ENCODE data around the gene PDGFA. TPM values are rescaled to one million over a fixed set of nuclear protein-coding genes. Genes with fewer than 3 reads are reported as not detected.

Gene PDGFA
- total RNA-seq, 2 experiments from 2014 or later, result 0.50 to 0.79 TPM

GRCh38 chr7:500521-501420 lies 18.9 kb downstream of the PDGFA start:
- CTCF ChIA-PET, result no interaction called here
- POLR2A ChIA-PET, result no interaction called here
- Mint-ChIP-seq H3K36me3 (ENCODE audit: low read depth) (no peaks in the 10 kb centered on the region), H3K27me3 (ENCODE audit: low read depth) (no peaks in the 10 kb centered on the region), H3K9me3 (ENCODE audit: insufficient read depth) (no peaks in the 10 kb centered on the region), H3K4me3 (no peak overlapping the region), H3K27ac (no peak overlapping the region), H3K4me1 (ENCODE audit: low read depth) (peaks cover 6% of the 10 kb centered on the region)
- DNase-seq (no peak), ATAC-seq (no peak)

- Mint-ChIP-seq H3K4me1 (ENCODE audit: low read depth) (peaks cover 6% of the 10 kb centered on the region), H3K27ac (no peak overlapping the region), H3K27me3 (ENCODE audit: low read depth) (no peaks in the 10 kb centered on the region), H3K9me3 (ENCODE audit: insufficient read depth) (no peaks in the 10 kb centered on the region), H3K36me3 (ENCODE audit: low read depth) (no peaks in the 10 kb centered on the region), H3K4me3 (no peak overlapping the region)
- no peak for ATAC-seq
- ChIA-PET CTCF (no interaction called here), POLR2A (no interaction called here)
- DNase-seq, result no peak
These were observed 19.7 kb downstream of the PDGFA start for GRCh38 chr7:499853-500485.

DNA sequence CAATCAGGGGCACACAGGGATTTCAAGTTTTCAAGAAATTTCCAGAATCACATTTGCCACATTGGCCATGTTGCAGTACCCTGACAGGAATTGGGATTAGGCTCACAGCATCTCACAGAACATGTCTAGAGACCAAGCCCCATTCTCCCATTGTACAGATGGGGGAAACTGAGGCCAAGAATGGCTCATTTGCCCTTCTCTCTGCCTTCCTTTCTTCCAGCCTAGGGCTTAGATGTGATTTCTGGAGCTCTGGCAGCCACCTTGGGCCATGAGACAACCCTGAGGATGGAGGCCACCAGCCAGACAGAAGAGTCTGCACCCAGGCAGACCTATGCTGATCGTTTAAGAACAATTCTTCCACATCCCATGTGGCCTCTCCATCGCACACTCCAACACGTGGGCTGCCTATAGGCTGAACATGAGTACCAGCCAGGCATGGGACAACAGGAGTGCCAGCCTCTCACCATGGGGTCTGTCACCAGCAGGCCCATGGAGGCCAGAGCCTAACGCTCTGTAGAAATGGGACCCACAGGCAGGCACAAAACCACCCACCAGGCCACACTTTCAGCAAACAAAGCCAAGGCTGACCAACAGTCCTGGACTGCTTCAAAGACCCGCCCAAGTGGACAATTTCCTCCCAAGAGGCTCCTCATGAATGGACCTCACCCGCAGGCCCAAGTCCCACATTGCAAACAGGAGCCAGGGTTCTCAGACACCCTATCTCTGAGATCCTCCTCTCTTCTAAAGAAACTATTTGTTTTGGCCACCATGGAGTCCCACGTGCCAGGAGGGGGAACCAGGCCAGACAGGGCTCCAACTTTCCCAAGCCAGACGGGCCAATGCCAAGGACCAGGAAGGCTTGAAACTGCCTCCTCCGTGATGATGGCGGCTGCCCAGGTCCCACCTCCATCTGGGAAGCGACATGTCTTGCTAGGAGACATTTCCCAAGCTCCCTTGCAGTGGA lies 20.7 kb downstream of the PDGFA start:
- no peaks in the 10 kb centered on the region for H3K27me3 Mint-ChIP-seq (ENCODE audit: low read depth)
- ATAC-seq (no peak), DNase-seq (no peak)
- POLR2A ChIA-PET, result no interaction called here
- no peaks in the 10 kb centered on the region for H3K36me3 Mint-ChIP-seq (ENCODE audit: low read depth)
- H3K9me3 Mint-ChIP-seq (ENCODE audit: insufficient read depth), result no peaks in the 10 kb centered on the region
- no peak overlapping the region for H3K4me3 Mint-ChIP-seq
- H3K4me1 Mint-ChIP-seq (ENCODE audit: low read depth), result peaks cover 6% of the 10 kb centered on the region
- CTCF ChIA-PET, result no interaction called here
- H3K27ac Mint-ChIP-seq, result no peak overlapping the region

DNA sequence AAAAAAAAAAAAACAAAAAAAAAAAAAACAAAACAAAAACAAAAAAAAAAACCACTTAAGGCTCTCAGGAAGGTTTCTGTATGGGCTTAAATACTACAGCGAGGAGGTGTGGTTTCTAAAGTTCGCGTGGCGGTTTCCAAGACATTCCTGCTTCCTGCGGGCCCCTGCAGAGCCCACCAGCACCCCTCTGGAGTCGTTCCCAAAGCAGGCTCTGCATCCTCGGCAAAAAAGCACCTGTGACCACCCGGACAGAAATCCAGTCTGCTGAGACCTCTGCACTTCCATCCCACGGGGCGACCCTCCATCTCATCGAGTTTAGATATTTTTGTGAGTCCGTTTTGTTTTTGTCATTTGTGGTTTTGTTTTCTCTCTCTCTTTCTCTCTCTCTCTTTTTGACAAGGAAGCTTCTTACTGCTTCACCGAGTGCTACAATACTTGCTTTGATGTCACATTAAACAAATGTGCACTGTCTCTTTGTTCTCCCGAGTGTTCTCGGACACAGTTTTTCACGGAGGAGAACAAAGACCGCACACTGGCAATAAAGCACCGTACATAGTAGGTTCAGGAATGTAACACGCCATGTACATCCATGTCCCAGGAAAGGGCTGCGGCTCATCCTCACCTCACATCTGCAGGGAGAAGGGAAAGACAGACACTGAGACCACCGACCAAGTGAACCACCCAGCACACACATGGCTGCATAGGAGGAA lies 21.5 kb downstream of the PDGFA start:
- Mint-ChIP-seq H3K9me3 (ENCODE audit: insufficient read depth) (no peaks in the 10 kb centered on the region), H3K36me3 (ENCODE audit: low read depth) (no peaks in the 10 kb centered on the region), H3K4me1 (ENCODE audit: low read depth) (peaks cover 6% of the 10 kb centered on the region), H3K27ac (no peak overlapping the region), H3K4me3 (no peak overlapping the region), H3K27me3 (ENCODE audit: low read depth) (no peaks in the 10 kb centered on the region)
- CTCF ChIA-PET, result no interaction called here
- DNase-seq (no peak), ATAC-seq (no peak)
- POLR2A ChIA-PET, result no interaction called here

- ATAC-seq (no peak), DNase-seq (no peak)
- Mint-ChIP-seq H3K4me1 (ENCODE audit: low read depth) (peaks cover 6% of the 10 kb centered on the region), H3K27ac (no peak overlapping the region), H3K9me3 (ENCODE audit: insufficient read depth) (no peaks in the 10 kb centered on the region), H3K36me3 (ENCODE audit: low read depth) (no peaks in the 10 kb centered on the region), H3K4me3 (no peak overlapping the region), H3K27me3 (ENCODE audit: low read depth) (no peaks in the 10 kb centered on the region)
- ChIA-PET POLR2A (no interaction called here), CTCF (no interaction called here)
These were observed 22.3 kb downstream of the PDGFA start for GRCh38 chr7:497346-497745.

- Mint-ChIP-seq H3K4me1 (ENCODE audit: low read depth) (peaks cover 6% of the 10 kb centered on the region), H3K27ac (no peak overlapping the region), H3K36me3 (ENCODE audit: low read depth) (no peaks in the 10 kb centered on the region), H3K9me3 (ENCODE audit: insufficient read depth) (no peaks in the 10 kb centered on the region), H3K27me3 (ENCODE audit: low read depth) (no peaks in the 10 kb centered on the region), H3K4me3 (no peak overlapping the region)
- POLR2A ChIA-PET, result no interaction called here
- DNase-seq, result no peak
- CTCF ChIA-PET, result no interaction called here
- no peak for ATAC-seq
These were observed 22.9 kb downstream of the PDGFA start for GRCh38 chr7:496528-497295.

DNA sequence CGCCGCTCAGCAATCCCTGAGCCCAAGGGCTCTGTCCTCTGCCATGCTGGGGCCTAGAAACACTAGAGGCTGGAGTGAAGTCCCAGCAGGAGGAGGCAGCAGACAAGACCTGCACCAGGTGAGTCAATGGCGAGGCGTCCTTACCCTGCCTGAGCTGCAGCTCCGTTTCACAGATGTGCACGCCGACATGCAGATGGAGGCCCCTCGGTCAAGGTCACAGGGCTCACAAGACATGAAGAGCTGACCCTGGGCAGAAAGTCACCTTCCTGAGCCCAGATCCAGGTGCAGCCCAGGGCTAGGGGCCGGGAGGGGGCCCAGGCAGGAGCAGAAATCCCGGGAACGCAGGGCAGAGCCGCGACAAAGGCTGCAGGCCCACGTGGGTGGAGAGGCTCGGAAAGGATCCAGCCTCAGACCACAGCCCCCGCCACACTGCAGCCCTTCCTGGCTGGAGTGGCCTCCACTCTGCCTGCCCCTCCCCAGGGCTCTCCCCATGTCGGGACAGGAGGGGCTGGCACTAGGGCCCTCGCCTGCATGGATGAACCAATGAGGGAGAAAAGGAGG lies 23.8 kb downstream of the PDGFA start:
- no peak overlapping the region for H3K4me3 Mint-ChIP-seq
- H3K36me3 Mint-ChIP-seq (ENCODE audit: low read depth), result no peaks in the 10 kb centered on the region
- DNase-seq, result no peak
- POLR2A ChIA-PET, result interaction anchor here (1.0 kb wide), 1 partner anchor 40 kb away, joined by 3 read pairs; no protein-coding TSS in a partner anchor
- peaks cover 6% of the 10 kb centered on the region for H3K4me1 Mint-ChIP-seq (ENCODE audit: low read depth)
- CTCF ChIA-PET, result no interaction called here
- no peak for ATAC-seq
- no peak overlapping the region for H3K27ac Mint-ChIP-seq
- H3K27me3 Mint-ChIP-seq (ENCODE audit: low read depth), result no peaks in the 10 kb centered on the region
- H3K9me3 Mint-ChIP-seq (ENCODE audit: insufficient read depth), result no peaks in the 10 kb centered on the region

DNA sequence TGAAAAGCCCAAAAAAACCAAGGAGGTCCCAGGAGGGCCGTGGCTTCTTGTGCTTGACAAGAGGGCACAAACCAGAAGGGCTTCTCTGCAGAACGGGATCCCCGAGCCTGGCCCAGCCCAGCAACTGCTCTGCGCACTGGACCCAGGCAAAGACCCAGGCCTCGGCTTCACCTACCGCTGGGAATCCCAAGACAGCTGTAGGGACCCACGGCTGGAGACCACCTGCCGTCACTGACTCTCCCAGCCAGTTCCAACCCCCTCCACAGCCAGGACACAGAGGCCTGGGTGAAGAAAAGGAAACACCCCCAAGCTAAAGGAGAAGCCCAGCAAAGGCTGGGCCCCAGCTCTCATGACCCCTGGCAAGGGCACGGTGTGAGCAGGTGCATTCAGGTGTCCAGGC lies 24.3 kb downstream of the PDGFA start:
- H3K4me3 Mint-ChIP-seq, result no peak overlapping the region
- H3K9me3 Mint-ChIP-seq (ENCODE audit: insufficient read depth), result no peaks in the 10 kb centered on the region
- ChIA-PET POLR2A (interaction anchor here (1.0 kb wide), 1 partner anchor 41 kb away, joined by 3 read pairs; no protein-coding TSS in a partner anchor), CTCF (no interaction called here)
- DNase-seq (no peak), ATAC-seq (no peak)
- no peaks in the 10 kb centered on the region for H3K36me3 Mint-ChIP-seq (ENCODE audit: low read depth)
- peaks cover 6% of the 10 kb centered on the region for H3K4me1 Mint-ChIP-seq (ENCODE audit: low read depth)
- no peak overlapping the region for H3K27ac Mint-ChIP-seq
- no peaks in the 10 kb centered on the region for H3K27me3 Mint-ChIP-seq (ENCODE audit: low read depth)

DNA sequence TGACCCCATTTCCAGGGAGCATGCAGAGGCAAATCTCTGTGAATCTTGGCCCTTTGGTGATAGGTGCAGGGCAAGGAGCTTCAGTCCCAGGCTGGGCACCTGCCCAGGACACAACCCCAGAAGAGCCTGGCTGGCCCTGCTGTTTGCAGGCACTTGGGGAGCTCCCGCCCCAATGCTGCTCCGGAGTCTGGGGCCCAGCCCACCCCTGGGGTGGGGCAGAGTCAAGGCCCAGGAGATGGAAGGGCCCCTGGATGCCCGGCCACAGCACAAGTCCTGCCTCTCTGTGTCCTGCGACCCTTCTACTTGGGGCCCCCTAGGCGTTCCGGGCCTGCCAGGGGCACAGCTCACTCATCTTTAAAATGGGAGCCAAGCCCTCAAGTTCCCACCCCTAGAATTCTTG lies 24.7 kb downstream of the PDGFA start:
- Mint-ChIP-seq H3K36me3 (ENCODE audit: low read depth) (no peaks in the 10 kb centered on the region), H3K27ac (no peak overlapping the region), H3K9me3 (ENCODE audit: insufficient read depth) (no peaks in the 10 kb centered on the region), H3K27me3 (ENCODE audit: low read depth) (no peaks in the 10 kb centered on the region), H3K4me3 (no peak overlapping the region), H3K4me1 (ENCODE audit: low read depth) (peaks cover 6% of the 10 kb centered on the region)
- ATAC-seq, result no peak
- ChIA-PET POLR2A (no interaction called here), CTCF (no interaction called here)
- DNase-seq, result no peak

GRCh38 chr7:494259-494687 lies 25.4 kb downstream of the PDGFA start:
- peaks cover 6% of the 10 kb centered on the region for H3K4me1 Mint-ChIP-seq (ENCODE audit: low read depth)
- H3K36me3 Mint-ChIP-seq (ENCODE audit: low read depth), result no peaks in the 10 kb centered on the region
- CTCF ChIA-PET, result no interaction called here
- H3K9me3 Mint-ChIP-seq (ENCODE audit: insufficient read depth), result no peaks in the 10 kb centered on the region
- H3K27ac Mint-ChIP-seq, result no peak overlapping the region
- peaks cover 3% of the 10 kb centered on the region for H3K27me3 Mint-ChIP-seq (ENCODE audit: low read depth)
- no peak overlapping the region for H3K4me3 Mint-ChIP-seq
- ATAC-seq (no peak), DNase-seq (no peak)
- POLR2A ChIA-PET, result no interaction called here
